ENCODE data around the gene NUDT10.
A peak's percentile ranks its signal among the peaks of the same experiment; 100 is the strongest.
"Not testable (repeated sequence)": the region's sequence is repeated elsewhere in the genome, so short reads cannot be mapped to it uniquely, and the experiment has no call there.

Gene NUDT10

DNA sequence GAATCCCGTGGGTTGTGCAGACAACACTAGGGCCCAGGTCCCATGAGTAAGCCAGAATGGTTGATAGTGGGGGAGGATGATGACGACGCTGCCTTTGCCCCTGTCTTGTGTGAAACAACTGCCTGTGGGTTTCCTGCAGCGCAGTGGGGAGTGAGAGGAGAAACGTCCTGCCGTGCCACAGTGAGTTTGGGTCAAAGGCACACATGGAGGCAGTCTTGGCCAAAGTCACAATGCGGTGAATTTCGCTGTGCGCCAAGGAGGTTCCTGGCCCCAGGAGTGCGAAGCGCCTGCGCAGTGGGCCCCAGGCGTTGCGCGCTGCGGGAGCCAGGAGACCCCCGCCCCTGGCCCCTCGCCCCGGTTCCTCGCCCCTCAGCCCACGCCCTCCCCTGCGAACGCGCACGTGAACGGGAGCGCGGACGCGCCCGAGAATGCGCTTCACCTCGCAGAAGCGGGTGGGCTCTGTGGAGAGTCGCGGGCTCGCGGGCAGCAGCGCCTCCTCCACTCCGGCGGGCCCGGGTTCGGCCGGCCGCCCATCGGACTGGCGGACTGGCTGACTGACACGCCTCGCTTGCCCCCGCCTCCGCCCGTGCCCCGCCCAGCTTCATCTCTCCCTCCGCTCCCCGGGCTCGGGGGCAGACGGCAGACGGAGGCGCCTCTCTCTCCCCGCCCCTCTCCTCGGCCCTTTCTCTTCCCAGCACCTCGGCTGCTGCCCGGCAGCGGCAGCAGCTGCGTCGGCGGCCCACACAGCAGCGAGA is at the start of gene NUDT10:
Gene NUDT10, plus strand, starts transcription at position 635 of the 755 bp plus-strand sequence. CDS start 144 bp downstream, outside the sequence.
- H3K4me3 ChIP-seq (ENCODE audit: low read length), result peak within 1 kb of the TSS; percentile 54
- H3K27me3 ChIP-seq (ENCODE audit: control insufficient read depth, insufficient read depth, low read length), result no peaks in the 10 kb centered on the region
- H3K27ac ChIP-seq (ENCODE audit: low read depth, low read length), result no peak within 1 kb of the TSS

DNA sequence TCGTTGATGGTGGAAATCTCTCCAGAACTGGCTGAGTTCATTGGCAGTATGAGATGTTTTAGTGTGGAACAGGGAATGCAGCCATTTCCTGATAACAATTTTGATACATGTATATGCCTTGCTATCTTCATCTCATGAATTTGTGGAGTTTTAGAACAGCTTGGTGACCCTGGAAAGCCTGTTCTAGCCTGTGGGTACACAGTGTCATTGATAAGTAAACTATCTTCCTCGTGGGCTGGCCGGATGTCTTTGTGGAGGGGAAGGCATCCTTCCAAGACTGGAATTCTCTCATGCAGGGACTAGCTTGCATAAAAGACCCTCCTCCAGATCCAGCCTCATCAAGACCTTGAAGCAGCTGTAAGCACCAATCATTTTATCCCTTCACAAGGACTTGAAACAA is 40.2 kb upstream of the NUDT10 start:
- Histone ChIP-seq H3K36me3 (ENCODE audit: control insufficient read depth, insufficient read depth, low read length) (no peaks in the 10 kb centered on the region), H3K4me3 (ENCODE audit: low read length) (no peak overlapping the region), H3K4me1 (ENCODE audit: control insufficient read depth, insufficient read depth, low read length) (no peaks in the 10 kb centered on the region), H3K27ac (ENCODE audit: low read depth, low read length) (no peak overlapping the region), H3K9ac (ENCODE audit: low read length) (no peak overlapping the region), H3K27me3 (ENCODE audit: control insufficient read depth, insufficient read depth, low read length) (no peaks in the 10 kb centered on the region)

More for the DNA sequence above, at the start of gene NUDT10:
- no peaks in the 10 kb centered on the region for H3K4me1 ChIP-seq (ENCODE audit: control insufficient read depth, insufficient read depth, low read length)
- H3K36me3 ChIP-seq (ENCODE audit: control insufficient read depth, insufficient read depth, low read length), result no peaks in the 10 kb centered on the region
- H3K9ac ChIP-seq (ENCODE audit: low read length), result no peak within 1 kb of the TSS

DNA sequence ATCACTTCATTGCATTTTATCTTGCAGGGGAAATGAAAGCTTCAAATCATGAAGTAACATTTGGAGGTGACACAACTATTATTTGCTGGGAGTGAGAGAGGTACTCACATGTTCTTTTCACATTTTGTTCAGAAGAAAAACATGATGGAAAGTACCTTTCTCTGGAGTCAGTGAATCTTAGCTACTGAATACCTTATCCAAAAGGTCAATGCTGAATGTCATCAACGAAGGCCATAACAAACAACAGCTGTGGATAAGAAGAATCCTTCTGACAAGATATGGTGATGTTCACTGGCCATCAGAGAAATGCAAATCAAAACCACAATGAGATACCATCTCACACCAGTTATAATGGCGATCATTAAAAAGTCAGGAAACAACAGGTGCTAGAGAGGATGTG is 36.5 kb upstream of the NUDT10 start:
- H3K4me1 ChIP-seq (ENCODE audit: control insufficient read depth, insufficient read depth, low read length), result no peaks in the 10 kb centered on the region
- no peak overlapping the region for H3K4me3 ChIP-seq (ENCODE audit: low read length)
- H3K9ac ChIP-seq (ENCODE audit: low read length), result no peak overlapping the region
- no peak overlapping the region for H3K27ac ChIP-seq (ENCODE audit: low read depth, low read length)
- no peaks in the 10 kb centered on the region for H3K27me3 ChIP-seq (ENCODE audit: control insufficient read depth, insufficient read depth, low read length)
- no peaks in the 10 kb centered on the region for H3K36me3 ChIP-seq (ENCODE audit: control insufficient read depth, insufficient read depth, low read length)

DNA sequence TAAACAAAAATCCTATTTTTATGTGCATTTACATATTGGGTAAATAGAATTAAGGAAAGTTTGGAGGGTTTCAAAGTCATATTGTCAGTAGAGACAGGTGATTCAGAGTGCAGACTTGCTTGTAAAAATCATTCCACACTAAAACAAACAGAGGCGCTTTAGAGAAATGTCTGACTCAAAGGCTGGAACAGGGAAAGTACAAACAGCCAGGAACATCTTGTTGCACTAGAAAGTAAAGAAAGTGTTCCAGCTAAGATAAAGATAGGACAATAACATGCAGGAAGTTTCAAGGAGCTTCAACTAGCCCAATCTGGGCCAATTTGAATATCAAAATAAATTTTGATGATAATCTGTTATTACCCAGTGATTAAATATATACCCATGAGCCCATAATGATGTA is 16.4 kb upstream of the NUDT10 start:
- no peak overlapping the region for H3K9ac ChIP-seq (ENCODE audit: low read length)
- H3K4me3 ChIP-seq (ENCODE audit: low read length), result no peak overlapping the region
- no peaks in the 10 kb centered on the region for H3K36me3 ChIP-seq (ENCODE audit: control insufficient read depth, insufficient read depth, low read length)
- H3K27ac ChIP-seq (ENCODE audit: low read depth, low read length), result no peak overlapping the region
- H3K4me1 ChIP-seq (ENCODE audit: control insufficient read depth, insufficient read depth, low read length), result no peaks in the 10 kb centered on the region
- no peaks in the 10 kb centered on the region for H3K27me3 ChIP-seq (ENCODE audit: control insufficient read depth, insufficient read depth, low read length)

DNA sequence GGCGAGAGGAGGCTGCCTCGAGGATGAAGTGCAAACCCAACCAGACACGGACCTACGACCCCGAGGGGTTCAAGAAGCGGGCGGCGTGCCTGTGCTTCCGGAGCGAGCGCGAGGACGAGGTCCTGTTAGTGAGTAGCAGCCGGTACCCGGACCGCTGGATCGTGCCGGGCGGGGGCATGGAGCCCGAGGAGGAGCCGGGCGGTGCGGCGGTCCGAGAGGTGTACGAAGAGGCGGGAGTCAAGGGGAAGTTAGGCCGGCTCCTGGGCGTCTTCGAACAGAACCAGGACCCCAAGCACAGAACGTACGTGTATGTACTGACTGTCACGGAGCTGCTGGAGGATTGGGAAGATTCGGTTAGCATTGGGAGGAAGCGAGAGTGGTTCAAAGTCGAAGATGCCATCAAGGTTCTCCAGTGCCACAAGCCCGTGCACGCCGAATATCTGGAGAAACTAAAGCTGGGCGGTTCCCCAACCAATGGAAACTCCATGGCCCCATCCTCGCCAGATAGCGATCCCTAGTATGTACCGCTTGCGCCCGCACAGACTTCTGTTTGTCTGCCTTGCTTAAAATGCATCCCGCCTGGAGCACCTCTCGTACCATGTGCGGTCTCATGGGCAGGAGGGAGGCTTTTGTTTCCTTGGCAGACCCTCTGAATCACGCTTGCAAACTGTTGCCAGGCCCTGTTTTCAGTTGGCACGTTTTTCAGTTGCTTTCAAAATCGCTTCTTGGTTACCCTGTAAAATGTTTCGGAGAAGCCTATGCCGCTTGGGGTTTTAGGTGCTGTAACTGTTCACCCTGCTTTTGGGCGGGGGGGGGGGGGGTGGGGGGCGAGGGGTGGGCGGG is 542 bp downstream of the NUDT10 start:
- H3K27me3 ChIP-seq (ENCODE audit: control insufficient read depth, insufficient read depth, low read length); H3K4me1 ChIP-seq (ENCODE audit: control insufficient read depth, insufficient read depth, low read length); H3K27ac ChIP-seq (ENCODE audit: low read depth, low read length); H3K36me3 ChIP-seq (ENCODE audit: control insufficient read depth, insufficient read depth, low read length); H3K9ac ChIP-seq (ENCODE audit: low read length): not testable (repeated sequence)
- H3K4me3 ChIP-seq (ENCODE audit: low read length), result peak overlapping the region; percentile 54

DNA sequence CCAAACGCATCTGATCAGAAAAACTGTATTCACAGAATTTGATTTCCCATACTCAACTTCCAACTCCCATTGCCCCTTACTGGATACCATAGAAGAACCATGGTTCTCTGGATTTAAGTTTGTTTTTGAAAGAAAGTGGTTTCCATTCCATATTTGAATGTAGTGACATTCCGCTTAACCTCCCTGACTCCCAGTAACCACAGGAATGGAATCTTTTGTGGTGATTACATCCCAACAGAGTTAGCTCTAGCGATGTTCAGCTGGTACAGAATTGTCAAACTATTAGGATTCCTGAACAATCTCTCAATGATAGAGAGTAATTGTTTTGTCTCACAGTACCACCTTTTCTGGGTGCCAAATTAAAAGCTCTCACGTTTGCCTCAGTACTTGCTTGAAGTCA is 1.7 kb downstream of the NUDT10 start:
- Histone ChIP-seq H3K27me3 (ENCODE audit: control insufficient read depth, insufficient read depth, low read length) (no peaks in the 10 kb centered on the region), H3K9ac (ENCODE audit: low read length) (no peak overlapping the region), H3K4me1 (ENCODE audit: control insufficient read depth, insufficient read depth, low read length) (no peaks in the 10 kb centered on the region), H3K36me3 (ENCODE audit: control insufficient read depth, insufficient read depth, low read length) (no peaks in the 10 kb centered on the region), H3K4me3 (ENCODE audit: low read length) (no peak overlapping the region), H3K27ac (ENCODE audit: low read depth, low read length) (no peak overlapping the region)

DNA sequence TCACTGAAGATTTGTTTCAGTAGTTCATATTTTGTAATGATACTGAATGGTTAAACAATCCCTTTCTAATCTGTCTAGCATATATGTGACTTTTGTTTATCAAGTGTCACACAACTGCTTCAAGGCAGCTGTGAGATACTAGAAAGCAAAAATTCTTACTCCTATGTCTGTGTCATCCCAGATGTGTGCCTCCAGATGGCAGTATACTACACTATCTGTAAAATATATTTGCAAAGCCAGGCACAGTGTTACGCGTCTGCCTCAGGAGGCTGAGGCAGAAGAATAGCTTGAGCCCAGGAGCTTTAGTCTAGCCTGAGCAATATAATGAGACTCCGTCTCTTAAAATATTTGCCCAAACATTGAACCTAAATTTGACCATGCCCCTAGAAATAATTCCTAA is 4.0 kb downstream of the NUDT10 start:
- Histone ChIP-seq H3K36me3 (ENCODE audit: control insufficient read depth, insufficient read depth, low read length) (no peaks in the 10 kb centered on the region), H3K27me3 (ENCODE audit: control insufficient read depth, insufficient read depth, low read length) (no peaks in the 10 kb centered on the region), H3K4me3 (ENCODE audit: low read length) (no peak overlapping the region), H3K4me1 (ENCODE audit: control insufficient read depth, insufficient read depth, low read length) (no peaks in the 10 kb centered on the region), H3K27ac (ENCODE audit: low read depth, low read length) (no peak overlapping the region), H3K9ac (ENCODE audit: low read length) (no peak overlapping the region)

DNA sequence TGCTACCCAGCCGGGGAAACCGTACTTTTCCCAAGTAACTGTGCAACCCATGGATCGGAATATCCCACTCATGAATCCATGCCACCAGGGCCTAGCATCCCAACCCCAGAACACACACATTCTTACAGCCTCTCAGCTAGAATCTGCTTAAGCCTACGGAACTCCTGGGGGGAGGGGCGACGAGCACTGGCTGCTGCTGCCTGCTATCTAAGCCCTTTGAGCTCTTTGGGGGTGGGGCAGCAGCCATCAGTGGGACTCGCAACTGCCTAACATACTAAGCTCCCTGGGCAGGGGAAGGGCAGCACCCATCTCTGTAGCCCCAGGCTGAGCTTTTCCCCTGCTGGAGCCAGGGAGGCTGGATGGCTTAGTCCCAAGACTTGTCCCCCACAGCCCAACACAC is 28.6 kb downstream of the NUDT10 start:
- no peaks in the 10 kb centered on the region for H3K36me3 ChIP-seq (ENCODE audit: control insufficient read depth, insufficient read depth, low read length)
- H3K9ac ChIP-seq (ENCODE audit: low read length), result no peak overlapping the region
- no peak overlapping the region for H3K27ac ChIP-seq (ENCODE audit: low read depth, low read length)
- H3K4me1 ChIP-seq (ENCODE audit: control insufficient read depth, insufficient read depth, low read length), result no peaks in the 10 kb centered on the region
- H3K27me3 ChIP-seq (ENCODE audit: control insufficient read depth, insufficient read depth, low read length), result no peaks in the 10 kb centered on the region
- no peak overlapping the region for H3K4me3 ChIP-seq (ENCODE audit: low read length)

DNA sequence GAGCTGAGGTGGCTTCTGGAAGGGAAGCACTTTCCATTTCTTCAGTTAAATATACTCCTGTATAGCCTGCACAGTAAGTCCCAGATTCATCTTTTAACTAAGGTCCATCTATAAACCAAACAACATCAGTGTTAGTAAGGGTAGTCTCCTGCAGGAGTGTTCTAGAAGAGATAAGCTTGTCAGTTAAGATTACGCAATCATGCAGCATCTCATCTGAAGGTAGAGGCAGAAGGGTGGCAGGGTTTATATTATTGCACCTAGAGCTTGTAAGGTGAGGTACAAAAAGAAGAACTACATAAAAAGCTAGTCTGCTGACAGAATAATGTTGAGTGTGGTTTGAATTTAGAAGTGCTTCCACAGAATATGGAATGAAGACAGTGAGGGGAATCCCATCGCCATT is 44.0 kb downstream of the NUDT10 start:
- Histone ChIP-seq H3K4me1 (ENCODE audit: control insufficient read depth, insufficient read depth, low read length) (no peaks in the 10 kb centered on the region), H3K36me3 (ENCODE audit: control insufficient read depth, insufficient read depth, low read length) (no peaks in the 10 kb centered on the region), H3K27me3 (ENCODE audit: control insufficient read depth, insufficient read depth, low read length) (no peaks in the 10 kb centered on the region), H3K4me3 (ENCODE audit: low read length) (no peak overlapping the region), H3K27ac (ENCODE audit: low read depth, low read length) (no peak overlapping the region), H3K9ac (ENCODE audit: low read length) (no peak overlapping the region)
